ENCODE measurements around the gene PRSS57.
"Not testable (repeated sequence)": the region's sequence is repeated elsewhere in the genome, so short reads cannot be mapped to it uniquely, and the experiment has no call there.

The PRSS57 gene

GRCh38 chr19:695352-695949 is at the start of gene PRSS57:
PRSS57 (minus strand) TSS chr19:695452; CDS start chr19:695430, 22 bp downstream.
- DNase-seq (ENCODE audit: low read depth, low spot score) = no peak

- DNase-seq (ENCODE audit: low read depth, low spot score) = no peak
Observed at GRCh38 chr19:743168-743687, 48.0 kb upstream of the PRSS57 start.

GRCh38 chr19:742540-743075 is 47.4 kb upstream of the PRSS57 start:
- DNase-seq (ENCODE audit: low read depth, low spot score) = no peak

GRCh38 chr19:741506-742131 is 46.4 kb upstream of the PRSS57 start:
- DNase-seq (ENCODE audit: low read depth, low spot score) = no peak

GRCh38 chr19:740816-741505 is 45.7 kb upstream of the PRSS57 start:
- not testable (repeated sequence) for DNase-seq (ENCODE audit: low read depth, low spot score)

GRCh38 chr19:739998-740715 is 44.9 kb upstream of the PRSS57 start:
- no peak for DNase-seq (ENCODE audit: low read depth, low spot score)

- DNase-seq (ENCODE audit: low read depth, low spot score) = no peak
Observed at GRCh38 chr19:738509-739128, 43.4 kb upstream of the PRSS57 start.

- peak; percentile 44 for DNase-seq (ENCODE audit: low read depth, low spot score)
Observed at GRCh38 chr19:737591-738093, 42.4 kb upstream of the PRSS57 start.

GRCh38 chr19:736125-736524 is 40.9 kb upstream of the PRSS57 start:
- DNase-seq (ENCODE audit: low read depth, low spot score) = no peak

- DNase-seq (ENCODE audit: low read depth, low spot score) = no peak
Observed at GRCh38 chr19:734716-735115, 39.5 kb upstream of the PRSS57 start.

- DNase-seq (ENCODE audit: low read depth, low spot score) = no peak
Observed at GRCh38 chr19:732148-733069, 37.2 kb upstream of the PRSS57 start.

GRCh38 chr19:731000-731399 is 35.7 kb upstream of the PRSS57 start:
- DNase-seq (ENCODE audit: low read depth, low spot score) = no peak

- no peak for DNase-seq (ENCODE audit: low read depth, low spot score)
Observed at GRCh38 chr19:729965-730668, 34.9 kb upstream of the PRSS57 start.

- not testable (repeated sequence) for DNase-seq (ENCODE audit: low read depth, low spot score)
Observed at GRCh38 chr19:729564-729963, 34.3 kb upstream of the PRSS57 start.

- DNase-seq (ENCODE audit: low read depth, low spot score) = no peak
Observed at GRCh38 chr19:728011-728410, 32.8 kb upstream of the PRSS57 start.

GRCh38 chr19:726993-727956 is 32.0 kb upstream of the PRSS57 start:
- no peak for DNase-seq (ENCODE audit: low read depth, low spot score)

GRCh38 chr19:725461-726089 is 30.3 kb upstream of the PRSS57 start:
- no peak for DNase-seq (ENCODE audit: low read depth, low spot score)

- DNase-seq (ENCODE audit: low read depth, low spot score) = no peak
Observed at GRCh38 chr19:723714-724113, 28.5 kb upstream of the PRSS57 start.
